ENCODE data around the gene CALY.

The CALY gene

GRCh38 chr10:133335246-133336117, 1.2 kb downstream of the CALY start:
- Mint-ChIP-seq H3K4me1 (peaks cover 4% of the 10 kb centered on the region), H3K9me3 (peaks cover 3% of the 10 kb centered on the region), H3K27me3 (peaks cover 14% of the 10 kb centered on the region), H3K4me3 (peak overlapping the region; percentile 69), H3K36me3 (no peaks in the 10 kb centered on the region), H3K27ac (peak overlapping the region; percentile 83)
- peak; percentile 72 to 79 for DNase-seq (ENCODE audit: low spot score in 2 of 2)
- peak; percentile 57 for ATAC-seq (ENCODE audit: low read depth)

- no peaks in the 10 kb centered on the region for H3K36me3 Mint-ChIP-seq
These were observed 2.0 kb downstream of the CALY start for GRCh38 chr10:133334503-133335245.

GRCh38 chr10:133332936-133333699, 3.6 kb downstream of the CALY start:
- no peak for DNase-seq (ENCODE audit: low spot score in 2 of 2)
- H3K4me3 Mint-ChIP-seq: no peak overlapping the region
- peaks cover 3% of the 10 kb centered on the region for H3K9me3 Mint-ChIP-seq
- H3K27ac Mint-ChIP-seq: no peak overlapping the region
- peaks cover 4% of the 10 kb centered on the region for H3K4me1 Mint-ChIP-seq
- no peaks in the 10 kb centered on the region for H3K36me3 Mint-ChIP-seq
- H3K27me3 Mint-ChIP-seq: peaks cover 14% of the 10 kb centered on the region
- ATAC-seq (ENCODE audit: low read depth): no peak

More at GRCh38 chr10:133334503-133335245, 2.0 kb downstream of the CALY start:
- peak overlapping the region; percentile 83 for H3K4me3 Mint-ChIP-seq
- H3K4me1 Mint-ChIP-seq: peaks cover 4% of the 10 kb centered on the region
- ATAC-seq (ENCODE audit: low read depth) (peak; percentile 19), DNase-seq (ENCODE audit: low spot score in 2 of 2) (no peak)
- H3K27ac Mint-ChIP-seq: peak overlapping the region; percentile 83
- peaks cover 3% of the 10 kb centered on the region for H3K9me3 Mint-ChIP-seq
- H3K27me3 Mint-ChIP-seq: peaks cover 14% of the 10 kb centered on the region

DNA sequence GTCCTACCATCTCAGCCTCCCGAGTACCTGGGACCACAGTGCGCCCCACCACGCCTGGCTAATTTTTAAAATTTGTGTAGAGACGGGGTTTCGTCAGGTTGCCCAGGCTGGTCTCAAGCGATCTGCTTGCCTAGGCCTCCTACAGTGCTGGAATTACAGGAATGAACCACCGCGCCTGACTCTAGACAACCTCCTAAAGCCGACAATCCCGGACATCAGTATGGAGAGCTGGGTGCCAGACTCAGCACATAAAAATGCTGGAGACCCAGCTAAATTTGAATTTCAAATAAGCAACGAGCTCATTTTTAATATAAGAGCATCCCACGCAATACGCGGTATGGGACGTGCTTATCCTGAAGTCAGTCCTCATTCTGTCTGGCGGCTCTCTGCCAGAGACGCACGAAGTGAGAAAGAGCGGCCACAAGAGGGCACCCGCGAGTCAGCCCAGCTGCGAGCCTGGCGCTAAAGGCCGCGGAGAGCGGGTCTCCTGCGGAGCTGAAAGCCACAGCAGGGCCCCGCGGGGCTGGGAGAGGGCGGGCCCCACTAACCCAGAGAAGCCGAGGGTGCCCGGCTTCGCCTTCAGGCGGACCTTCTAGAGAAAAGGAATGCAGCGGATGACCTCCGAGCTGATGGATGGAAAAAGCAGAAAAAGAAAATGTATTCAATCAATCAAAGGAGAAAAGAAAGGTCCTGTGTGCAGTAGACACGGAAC, 7.0 kb downstream of the CALY start:
- H3K27me3 Mint-ChIP-seq: peaks cover 27% of the 10 kb centered on the region
- peaks cover 12% of the 10 kb centered on the region for H3K4me1 Mint-ChIP-seq
- no peak overlapping the region for H3K27ac Mint-ChIP-seq
- peak overlapping the region; percentile 52 for H3K4me3 Mint-ChIP-seq
- DNase-seq (ENCODE audit: low spot score in 2 of 2): peak; percentile 88 to 94
- peaks cover 3% of the 10 kb centered on the region for H3K9me3 Mint-ChIP-seq
- ATAC-seq (ENCODE audit: low read depth): peak; percentile 89
- no peaks in the 10 kb centered on the region for H3K36me3 Mint-ChIP-seq

DNA sequence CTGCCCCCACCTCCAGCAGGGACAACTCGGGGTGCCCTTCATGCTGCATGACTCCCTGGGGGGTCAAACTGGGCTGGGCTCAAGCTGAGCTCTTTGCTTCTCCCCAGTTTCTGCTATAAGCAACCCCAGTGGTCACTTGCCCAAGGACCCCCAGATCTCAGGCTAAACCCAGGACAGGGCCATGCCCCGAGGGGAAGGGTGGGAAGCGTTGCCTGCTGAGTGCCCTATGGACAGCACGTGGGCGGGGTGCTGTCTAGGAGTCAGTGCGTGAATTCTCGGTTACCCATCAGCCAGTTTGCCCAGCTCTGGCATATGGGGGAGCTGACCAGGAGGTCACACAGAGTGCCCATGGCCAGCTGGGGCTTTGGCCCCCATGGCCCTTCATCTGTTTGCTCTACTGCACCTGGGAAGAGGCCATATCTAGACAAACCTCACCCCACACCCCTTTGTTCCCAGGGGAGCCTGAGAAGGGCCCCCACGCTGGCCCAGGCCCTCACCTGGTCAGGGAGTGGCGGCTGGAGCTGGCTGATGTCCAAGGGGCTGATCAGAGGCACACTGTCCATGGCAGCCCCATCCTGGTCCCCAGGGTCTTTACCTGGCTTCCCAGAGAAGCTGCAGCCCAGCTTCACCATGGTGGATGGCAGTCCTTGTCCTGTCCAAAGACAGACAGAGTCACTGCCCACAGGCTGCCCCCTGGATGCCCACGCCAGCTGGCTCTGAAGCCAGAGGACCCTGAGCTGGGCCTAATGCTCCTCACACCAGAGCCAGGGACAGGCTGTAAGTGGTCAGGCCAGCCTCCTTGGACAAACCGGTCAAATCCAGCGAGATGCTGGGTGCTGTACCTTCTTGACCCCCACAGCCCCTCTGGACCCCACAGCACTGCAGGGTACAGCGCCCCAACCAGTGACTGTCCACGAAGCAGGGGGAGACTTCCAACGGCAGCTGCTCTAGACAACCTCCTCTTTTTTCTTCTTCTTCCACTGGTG, 8.0 kb downstream of the CALY start:
- H3K9me3 Mint-ChIP-seq: peaks cover 3% of the 10 kb centered on the region
- no peak overlapping the region for H3K4me3 Mint-ChIP-seq
- no peak overlapping the region for H3K27ac Mint-ChIP-seq
- ATAC-seq (ENCODE audit: low read depth) (no peak), DNase-seq (ENCODE audit: low spot score in 2 of 2) (no peak)
- peaks cover 12% of the 10 kb centered on the region for H3K4me1 Mint-ChIP-seq
- no peaks in the 10 kb centered on the region for H3K36me3 Mint-ChIP-seq
- peaks cover 27% of the 10 kb centered on the region for H3K27me3 Mint-ChIP-seq

DNA sequence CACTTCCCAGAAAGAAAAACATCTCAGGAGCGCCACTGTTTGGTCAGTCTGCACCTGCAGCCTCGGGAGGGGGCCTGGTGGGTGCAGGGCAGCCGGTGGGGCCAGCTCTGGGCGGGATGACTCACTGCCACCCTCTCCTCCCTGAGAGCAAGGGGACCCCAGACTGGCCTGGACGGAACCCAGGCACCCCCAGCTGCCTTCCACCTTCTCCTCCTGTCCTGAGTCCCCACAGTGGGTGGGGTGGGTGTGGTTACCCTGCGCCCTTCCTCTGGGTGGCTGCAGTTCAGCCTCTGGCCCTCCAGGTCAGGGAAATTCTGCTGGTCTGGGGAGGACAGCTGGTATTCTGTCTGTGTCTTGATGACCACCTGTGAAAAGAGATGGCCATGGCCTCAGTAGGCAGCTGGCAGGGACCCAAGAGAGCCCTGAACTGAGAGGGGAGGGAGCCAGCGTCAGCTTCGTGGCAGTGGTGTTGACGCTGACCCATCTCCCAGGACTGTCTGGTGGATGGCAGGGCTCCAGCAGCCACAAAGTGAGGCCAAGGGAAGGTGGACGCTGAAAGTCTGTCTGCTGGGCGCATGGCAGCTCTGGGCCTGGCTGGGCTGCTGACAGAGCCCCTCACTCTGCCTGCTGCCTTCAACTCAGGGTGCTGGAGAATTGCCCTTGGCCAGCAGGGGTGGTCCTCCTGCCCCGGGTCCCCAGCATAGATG, 8.9 kb downstream of the CALY start:
- no peak overlapping the region for H3K4me3 Mint-ChIP-seq
- H3K27ac Mint-ChIP-seq: no peak overlapping the region
- H3K4me1 Mint-ChIP-seq: peaks cover 12% of the 10 kb centered on the region
- H3K27me3 Mint-ChIP-seq: peaks cover 21% of the 10 kb centered on the region
- ATAC-seq (ENCODE audit: low read depth) (no peak), DNase-seq (ENCODE audit: low spot score in 2 of 2) (no peak)
- no peaks in the 10 kb centered on the region for H3K9me3 Mint-ChIP-seq
- H3K36me3 Mint-ChIP-seq: no peaks in the 10 kb centered on the region

GRCh38 chr10:133326745-133327650, 9.7 kb downstream of the CALY start:
- no peak for DNase-seq (ENCODE audit: low spot score in 2 of 2)
- ATAC-seq (ENCODE audit: low read depth): no peak
- Mint-ChIP-seq H3K36me3 (no peaks in the 10 kb centered on the region), H3K4me3 (no peak overlapping the region), H3K9me3 (no peaks in the 10 kb centered on the region), H3K27ac (no peak overlapping the region), H3K27me3 (peaks cover 15% of the 10 kb centered on the region), H3K4me1 (peaks cover 12% of the 10 kb centered on the region)

DNA sequence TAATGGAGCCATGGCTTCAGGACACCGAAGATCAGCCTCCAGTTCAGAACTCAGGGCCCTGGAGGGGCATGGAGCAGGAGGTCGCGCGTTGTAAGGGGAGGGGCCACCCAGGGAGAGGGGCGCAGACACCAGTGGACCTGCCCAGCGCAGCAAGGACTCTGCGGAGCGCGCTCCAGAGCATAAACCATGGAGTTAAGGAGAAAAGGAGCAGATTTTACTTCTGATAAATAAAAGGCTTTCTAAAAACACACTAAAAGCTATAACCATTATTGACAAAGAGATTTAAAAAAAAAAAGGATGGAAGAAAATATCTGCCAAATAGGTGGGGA, 10.5 kb downstream of the CALY start:
- ATAC-seq (ENCODE audit: low read depth) (no peak), DNase-seq (ENCODE audit: low spot score in 2 of 2) (no peak)
- H3K4me1 Mint-ChIP-seq: peaks cover 12% of the 10 kb centered on the region
- H3K9me3 Mint-ChIP-seq: no peaks in the 10 kb centered on the region
- no peak overlapping the region for H3K27ac Mint-ChIP-seq
- no peaks in the 10 kb centered on the region for H3K36me3 Mint-ChIP-seq
- peak overlapping the region; percentile 25 for H3K4me3 Mint-ChIP-seq
- H3K27me3 Mint-ChIP-seq: peaks cover 15% of the 10 kb centered on the region

DNA sequence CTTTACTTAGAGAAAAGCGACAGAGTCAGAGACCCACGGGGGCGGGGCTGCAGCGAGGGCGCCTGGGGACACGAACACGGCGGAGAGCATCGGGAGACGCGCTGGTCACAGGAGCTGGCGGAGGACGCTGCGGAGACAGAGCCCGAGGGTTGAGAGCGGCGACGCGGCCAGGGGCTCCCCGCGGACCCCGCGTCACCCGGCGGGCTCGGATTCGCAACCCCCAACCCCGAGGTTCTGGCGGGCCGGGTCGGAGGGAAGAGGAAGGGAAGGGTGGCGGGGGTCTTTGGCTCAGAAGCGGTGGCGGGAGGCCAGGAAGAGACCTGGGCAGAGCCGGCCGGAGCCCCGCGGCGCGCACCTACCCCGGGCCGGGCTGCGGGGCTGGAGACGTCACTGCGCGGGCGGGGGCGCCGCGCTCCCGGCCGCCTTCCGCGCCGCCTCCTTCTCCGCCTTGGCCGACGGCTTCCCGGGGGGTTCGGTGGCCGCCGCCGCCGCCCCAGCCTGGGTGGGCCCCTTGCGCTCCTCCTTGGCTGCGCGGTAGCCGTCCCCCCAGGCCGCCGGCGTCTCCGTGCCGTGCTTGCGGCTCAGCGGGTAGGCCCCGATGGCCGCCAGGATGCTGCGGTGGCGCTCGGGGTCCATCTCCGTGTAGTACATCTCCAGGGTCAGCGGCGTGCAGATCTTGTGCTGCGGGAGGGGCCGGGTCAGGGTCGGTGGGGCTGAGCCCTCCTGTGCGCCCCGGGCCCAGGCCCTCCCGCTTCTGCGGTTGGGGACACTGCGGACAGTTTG, 11.1 kb downstream of the CALY start:
- peak overlapping the region; percentile 28 for H3K27ac Mint-ChIP-seq
- DNase-seq (ENCODE audit: low spot score in 2 of 2): no peak
- peak overlapping the region; percentile 89 for H3K4me3 Mint-ChIP-seq
- peaks cover 12% of the 10 kb centered on the region for H3K4me1 Mint-ChIP-seq
- H3K9me3 Mint-ChIP-seq: no peaks in the 10 kb centered on the region
- ATAC-seq (ENCODE audit: low read depth): no peak
- no peaks in the 10 kb centered on the region for H3K36me3 Mint-ChIP-seq
- peaks cover 15% of the 10 kb centered on the region for H3K27me3 Mint-ChIP-seq

DNA sequence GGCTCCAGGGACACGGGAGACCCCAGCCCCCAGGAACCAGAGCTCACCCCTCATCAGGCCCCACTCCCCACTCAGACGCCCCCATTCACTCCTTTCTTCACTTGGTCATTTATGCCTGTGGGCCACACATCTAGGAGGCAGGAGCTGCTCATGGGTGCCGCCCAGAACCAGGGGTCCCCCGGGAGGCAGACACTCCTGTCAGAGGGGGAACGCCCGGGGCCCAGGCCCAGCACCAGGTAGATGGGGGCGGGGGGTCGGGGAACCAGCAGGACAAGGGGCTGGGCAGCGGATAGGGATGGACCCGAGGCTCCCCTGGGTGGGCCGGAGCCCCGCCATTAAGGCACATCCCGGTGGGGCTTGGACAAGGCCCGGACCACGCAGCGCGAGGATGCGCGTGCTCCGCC, 11.8 kb downstream of the CALY start:
- peak; percentile 42 for ATAC-seq (ENCODE audit: low read depth)
- peaks cover 19% of the 10 kb centered on the region for H3K27me3 Mint-ChIP-seq
- H3K36me3 Mint-ChIP-seq: peaks cover 2% of the 10 kb centered on the region
- peaks cover 2% of the 10 kb centered on the region for H3K9me3 Mint-ChIP-seq
- H3K27ac Mint-ChIP-seq: peak overlapping the region; percentile 28
- peaks cover 14% of the 10 kb centered on the region for H3K4me1 Mint-ChIP-seq
- peak overlapping the region; percentile 89 for H3K4me3 Mint-ChIP-seq
- DNase-seq (ENCODE audit: low spot score in 2 of 2): no peak

- no peak overlapping the region for H3K27ac Mint-ChIP-seq
- H3K36me3 Mint-ChIP-seq: peaks cover 2% of the 10 kb centered on the region
- H3K4me3 Mint-ChIP-seq: no peak overlapping the region
- H3K9me3 Mint-ChIP-seq: peaks cover 2% of the 10 kb centered on the region
- no peak for DNase-seq (ENCODE audit: low spot score in 2 of 2)
- H3K4me1 Mint-ChIP-seq: peaks cover 18% of the 10 kb centered on the region
- peaks cover 23% of the 10 kb centered on the region for H3K27me3 Mint-ChIP-seq
- peak; percentile 83 for ATAC-seq (ENCODE audit: low read depth)
These were observed 12.4 kb downstream of the CALY start for GRCh38 chr10:133324198-133324792.

Data from memory B cell (primary cell).